HepG2 (cell line): Measurements from ENCODE around the gene TBCCD1. TPM values are rescaled to one million over a fixed set of nuclear protein-coding genes. Genes with fewer than 3 reads are reported as not detected.
A peak's percentile ranks its signal among the peaks of the same experiment; 100 is the strongest.

ENCODE experiments used
- HMG20A ChIP-seq: IDR thresholded peaks from 2 replicates; pipeline ENCODE4 v1.6.1; 2016; ENCODE audit warnings: borderline replicate concordance
- KAT8 ChIP-seq: IDR thresholded peaks from 2 replicates; pipeline ENCODE4 v1.6.1; 2016; ENCODE audit warnings: missing genetic modification reagents, missing compliant biosample characterization
- ZNF646 ChIP-seq: sonication (generic); formaldehyde crosslinking; IDR thresholded peaks from 2 replicates; pipeline ENCODE4 v1.9.0; 2021; ENCODE audit warnings: mild to moderate bottlenecking, missing genetic modification reagents
- polyA plus RNA-seq, 8 experiments: library from polyadenylated mRNA; depleted of rRNA in 3 of 8; stranded (reverse) in 7 of 8; unstranded in 1 of 8; fragments of >200 nt; fragmentation: Illumina TruSeq in 4 of 8; extraction: Trizol in 4 of 8; gene quantifications; 2 replicates each; pipeline versions ENCODE4 v1.2.1 to v1.2.3, GENCODE V29; 2011 to 2016; ENCODE audit warnings: low read depth in 4 of 8, missing spikeins in 1 of 8, mixed read lengths in 1 of 8; ENCODE audit not compliant: insufficient read depth in 1 of 8
- total RNA-seq, 5 experiments: library from RNA; depleted of rRNA; stranded (reverse); fragments of >200 nt; fragmentation: Illumina TruSeq; extraction: Trizol; gene quantifications; 2 replicates each; pipeline ENCODE4 v1.2.3, GENCODE V29; 2016; ENCODE audit warnings: low read depth in 1 of 5
- TF ChIP-seq, protein P1 (sequence below): sonication (generic); formaldehyde crosslinking; IDR thresholded peaks from 2 replicates; pipeline ENCODE4 v1.4.0; 2020; ENCODE audit warnings: missing genetic modification reagents
- TF ChIP-seq, protein P2 (sequence below): sonication (generic); formaldehyde crosslinking; IDR thresholded peaks from 2 replicates; pipeline ENCODE4 v1.4.0; 2020; ENCODE audit warnings: low read depth, mild to moderate bottlenecking, missing genetic modification reagents

The TBCCD1 gene
- total and polyA plus RNA-seq, 2 of the 13 experiments (the other 11 are each of a cell fraction or from before 2014, with no cell fraction given) = 13.6 to 16.2 TPM

GRCh38 chr3:186598108-186598784, 31.1 kb upstream of the TBCCD1 start (continued):
- TF ChIP-seq ZNF646 (CRISPR knock-in tag) (no peak), HMG20A (CRISPR knock-in tag) (no peak), KAT8 (CRISPR knock-in tag) (peak; percentile 25; the same call in 1 of the 2 replicates)
- TF ChIP-seq, protein P1, sequence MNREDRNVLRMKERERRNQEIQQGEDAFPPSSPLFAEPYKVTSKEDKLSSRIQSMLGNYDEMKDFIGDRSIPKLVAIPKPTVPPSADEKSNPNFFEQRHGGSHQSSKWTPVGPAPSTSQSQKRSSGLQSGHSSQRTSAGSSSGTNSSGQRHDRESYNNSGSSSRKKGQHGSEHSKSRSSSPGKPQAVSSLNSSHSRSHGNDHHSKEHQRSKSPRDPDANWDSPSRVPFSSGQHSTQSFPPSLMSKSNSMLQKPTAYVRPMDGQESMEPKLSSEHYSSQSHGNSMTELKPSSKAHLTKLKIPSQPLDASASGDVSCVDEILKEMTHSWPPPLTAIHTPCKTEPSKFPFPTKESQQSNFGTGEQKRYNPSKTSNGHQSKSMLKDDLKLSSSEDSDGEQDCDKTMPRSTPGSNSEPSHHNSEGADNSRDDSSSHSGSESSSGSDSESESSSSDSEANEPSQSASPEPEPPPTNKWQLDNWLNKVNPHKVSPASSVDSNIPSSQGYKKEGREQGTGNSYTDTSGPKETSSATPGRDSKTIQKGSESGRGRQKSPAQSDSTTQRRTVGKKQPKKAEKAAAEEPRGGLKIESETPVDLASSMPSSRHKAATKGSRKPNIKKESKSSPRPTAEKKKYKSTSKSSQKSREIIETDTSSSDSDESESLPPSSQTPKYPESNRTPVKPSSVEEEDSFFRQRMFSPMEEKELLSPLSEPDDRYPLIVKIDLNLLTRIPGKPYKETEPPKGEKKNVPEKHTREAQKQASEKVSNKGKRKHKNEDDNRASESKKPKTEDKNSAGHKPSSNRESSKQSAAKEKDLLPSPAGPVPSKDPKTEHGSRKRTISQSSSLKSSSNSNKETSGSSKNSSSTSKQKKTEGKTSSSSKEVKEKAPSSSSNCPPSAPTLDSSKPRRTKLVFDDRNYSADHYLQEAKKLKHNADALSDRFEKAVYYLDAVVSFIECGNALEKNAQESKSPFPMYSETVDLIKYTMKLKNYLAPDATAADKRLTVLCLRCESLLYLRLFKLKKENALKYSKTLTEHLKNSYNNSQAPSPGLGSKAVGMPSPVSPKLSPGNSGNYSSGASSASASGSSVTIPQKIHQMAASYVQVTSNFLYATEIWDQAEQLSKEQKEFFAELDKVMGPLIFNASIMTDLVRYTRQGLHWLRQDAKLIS (CRISPR knock-in tag) = no peak
- TF ChIP-seq, protein P2, sequence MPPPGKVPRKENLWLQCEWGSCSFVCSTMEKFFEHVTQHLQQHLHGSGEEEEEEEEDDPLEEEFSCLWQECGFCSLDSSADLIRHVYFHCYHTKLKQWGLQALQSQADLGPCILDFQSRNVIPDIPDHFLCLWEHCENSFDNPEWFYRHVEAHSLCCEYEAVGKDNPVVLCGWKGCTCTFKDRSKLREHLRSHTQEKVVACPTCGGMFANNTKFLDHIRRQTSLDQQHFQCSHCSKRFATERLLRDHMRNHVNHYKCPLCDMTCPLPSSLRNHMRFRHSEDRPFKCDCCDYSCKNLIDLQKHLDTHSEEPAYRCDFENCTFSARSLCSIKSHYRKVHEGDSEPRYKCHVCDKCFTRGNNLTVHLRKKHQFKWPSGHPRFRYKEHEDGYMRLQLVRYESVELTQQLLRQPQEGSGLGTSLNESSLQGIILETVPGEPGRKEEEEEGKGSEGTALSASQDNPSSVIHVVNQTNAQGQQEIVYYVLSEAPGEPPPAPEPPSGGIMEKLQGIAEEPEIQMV = no peak
